Activated CD4-positive, alpha-beta memory T cell treated with anti-CD3 and anti-CD28 coated beads, Interleukin-2, amount 10 ng/mL, durations not matched to agents 7 days and 5 days (primary cell): ENCODE measurements around the gene CSN1S1. TPM values are rescaled to one million over a fixed set of nuclear protein-coding genes. Genes with fewer than 3 reads are reported as not detected.

Experiments
- total RNA-seq, 2 experiments: library from RNA; stranded (reverse); gene quantifications; one replicate each; pipeline ENCODE4 v1.2.3, GENCODE V29; 2021

The CSN1S1 gene
- total RNA-seq, 2 experiments from 2014 or later, result not detected

Other genes with a start within 250 kb of the CSN1S1 start
- gene SULT1B1, start 170.4 kb upstream of the CSN1S1 start, total RNA-seq, result 1 to 10 TPM; 3.7 to 3.9 TPM
- not detected for gene SULT1E1, start 70.9 kb upstream of the CSN1S1 start, total RNA-seq
- not detected for gene CSN2, start 34.7 kb downstream of the CSN1S1 start, total RNA-seq
- gene STATH, start 64.9 kb downstream of the CSN1S1 start, total RNA-seq, result not detected
- not detected for gene HTN3, start 97.4 kb downstream of the CSN1S1 start, total RNA-seq
- not detected for gene HTN1, start 119.4 kb downstream of the CSN1S1 start, total RNA-seq
- gene PRR27, start 223.2 kb downstream of the CSN1S1 start, total RNA-seq, result not detected